Duodenal mucosa (tissue), 2 donors: Measurements from ENCODE around the gene CCDC33.

ENCODE experiments used
- H3K27ac ChIP-seq: one replicate; pipeline ENCODE4 v1.7.0; 2013; ENCODE audit warnings: low read depth, low read length
- H3K27me3 ChIP-seq, 2 donors: one replicate each; pipeline ENCODE4 v1.7.0; 2013; ENCODE audit warnings: low read length in 2 of 2, control low read depth in 1 of 2; ENCODE audit not compliant: insufficient read depth in 2 of 2, control insufficient read depth in 1 of 2
- H3K36me3 ChIP-seq, 2 donors: one replicate each; pipeline ENCODE4 v1.7.0; 2013; ENCODE audit warnings: low read length in 2 of 2, control low read depth in 1 of 2; ENCODE audit not compliant: insufficient read depth in 2 of 2, control insufficient read depth in 1 of 2
- H3K4me1 ChIP-seq, 2 donors: one replicate each; pipeline ENCODE4 v1.7.0; 2013; ENCODE audit warnings: low read length in 2 of 2, control low read depth in 1 of 2; ENCODE audit not compliant: insufficient read depth in 2 of 2, control insufficient read depth in 1 of 2
- H3K4me3 ChIP-seq, 2 donors: one replicate each; pipeline ENCODE4 v1.7.0; 2013; ENCODE audit warnings: low read length in 2 of 2, low read depth in 1 of 2
- H3K9ac ChIP-seq, 2 donors: one replicate each; pipeline ENCODE4 v1.7.0; 2013; ENCODE audit warnings: low read length in 2 of 2, low read depth in 1 of 2
- H3K9me3 ChIP-seq, 2 donors: one replicate each; pipeline ENCODE4 v1.7.0; 2013; ENCODE audit warnings: low read length in 2 of 2, control low read depth in 1 of 2; ENCODE audit not compliant: control insufficient read depth in 1 of 2

CCDC33 gene

DNA sequence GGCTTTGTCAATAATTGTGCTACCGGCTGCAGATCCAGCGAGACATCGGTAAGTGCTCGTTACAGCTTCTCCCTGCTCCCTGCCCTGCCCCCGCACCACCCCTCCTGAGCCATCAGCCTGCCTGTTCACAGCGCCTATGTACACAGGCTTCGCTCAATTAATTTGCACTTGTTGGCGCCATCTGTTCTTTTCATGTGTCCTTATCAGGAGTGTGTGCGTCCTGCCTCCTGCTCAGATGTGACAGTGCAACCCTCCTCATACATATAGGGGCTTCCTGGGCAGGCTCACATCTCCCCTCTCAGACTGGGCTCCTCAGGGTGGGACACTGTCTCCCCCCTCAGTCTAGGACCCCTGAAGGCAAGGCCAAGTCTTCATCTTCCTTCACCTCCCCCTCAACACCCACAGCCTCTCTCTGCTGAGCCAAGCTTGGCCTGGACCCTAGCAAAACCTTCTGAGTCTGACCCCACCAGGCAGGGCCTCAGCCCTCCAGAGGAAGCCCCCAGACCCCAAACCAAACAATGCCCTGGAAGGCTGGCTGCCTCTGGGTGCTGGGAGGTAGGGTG lies 76.4 kb downstream of the CCDC33 start:
- H3K27me3 ChIP-seq = peaks cover 0 to under 1% of the 10 kb centered on the region in 2 donors
- H3K27ac ChIP-seq = no peak overlapping the region
- H3K4me3 ChIP-seq = no peak overlapping the region
- H3K4me1 ChIP-seq = peaks cover 0 to 4% of the 10 kb centered on the region in 2 donors
- H3K9ac ChIP-seq = no peak overlapping the region
- no peaks in the 10 kb centered on the region for H3K9me3 ChIP-seq
- H3K36me3 ChIP-seq = no peaks in the 10 kb centered on the region

DNA sequence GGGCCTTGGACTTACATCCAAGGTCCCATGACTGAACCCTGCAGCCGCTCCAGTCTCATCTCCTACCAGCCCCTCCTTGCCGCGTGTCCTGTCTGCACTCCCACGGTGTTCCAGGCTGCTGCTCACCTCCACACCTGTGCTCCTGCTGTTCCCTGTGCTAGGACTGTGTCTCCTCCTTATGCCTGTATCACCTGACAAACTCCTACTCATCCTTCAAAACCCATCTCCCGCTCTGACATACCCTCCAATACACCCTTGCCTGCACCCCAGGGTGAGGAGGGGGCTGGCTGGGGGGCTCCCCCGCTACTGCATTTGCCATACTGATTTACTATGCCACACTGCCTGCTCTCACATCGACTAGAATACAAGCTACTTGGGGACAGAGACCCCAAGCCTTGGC lies 77.8 kb downstream of the CCDC33 start:
- no peak overlapping the region for H3K9ac ChIP-seq
- no peak overlapping the region for H3K4me3 ChIP-seq
- no peaks in the 10 kb centered on the region for H3K9me3 ChIP-seq
- no peaks in the 10 kb centered on the region for H3K27me3 ChIP-seq
- peaks cover 0 to 4% of the 10 kb centered on the region in 2 donors for H3K4me1 ChIP-seq
- H3K27ac ChIP-seq = no peak overlapping the region
- H3K36me3 ChIP-seq = no peaks in the 10 kb centered on the region

DNA sequence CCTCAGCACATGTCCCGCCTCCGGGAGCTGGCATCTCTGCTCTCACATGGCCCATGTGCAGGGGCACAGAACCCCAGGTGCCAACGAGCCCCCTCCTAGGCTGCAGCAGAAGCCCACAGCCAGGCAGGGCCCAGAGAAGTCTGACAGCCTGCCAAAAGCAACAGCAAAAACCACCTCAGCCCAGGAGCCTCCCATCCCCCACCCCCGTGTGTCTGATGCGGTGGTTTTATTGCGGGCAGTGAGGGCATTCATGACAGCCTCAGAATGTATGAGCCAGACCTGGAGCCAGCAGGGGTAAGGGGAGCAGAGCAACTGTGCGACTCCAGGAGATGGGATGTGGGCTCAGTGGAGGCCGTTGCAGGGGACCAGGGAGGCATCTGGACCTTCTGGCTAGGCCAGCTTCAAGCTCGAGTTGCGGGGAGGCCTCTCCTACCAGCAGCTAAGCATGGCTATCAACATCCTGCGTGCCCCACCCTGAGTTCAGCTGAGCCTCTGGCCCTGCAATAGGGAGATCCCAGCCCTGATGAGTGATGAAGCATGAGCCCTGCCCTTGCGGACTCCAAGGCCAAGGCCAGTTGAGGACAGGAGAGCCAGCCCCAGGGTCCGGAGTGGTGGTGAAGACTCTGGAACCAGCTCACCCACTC lies 78.8 kb downstream of the CCDC33 start:
- Histone ChIP-seq H3K4me3 (no peak overlapping the region), H3K36me3 (no peaks in the 10 kb centered on the region), H3K27me3 (no peaks in the 10 kb centered on the region), H3K9me3 (no peaks in the 10 kb centered on the region), H3K4me1 (peaks cover 0 to 4% of the 10 kb centered on the region in 2 donors), H3K27ac (no peak overlapping the region), H3K9ac (no peak overlapping the region)

- no peak overlapping the region for H3K9ac ChIP-seq
- H3K36me3 ChIP-seq = no peaks in the 10 kb centered on the region
- H3K4me1 ChIP-seq = peaks cover 0 to 4% of the 10 kb centered on the region in 2 donors
- no peaks in the 10 kb centered on the region for H3K9me3 ChIP-seq
- no peaks in the 10 kb centered on the region for H3K27me3 ChIP-seq
- no peak overlapping the region for H3K4me3 ChIP-seq
- H3K27ac ChIP-seq = no peak overlapping the region
Observed at GRCh38 chr15:74315626-74316025, 79.5 kb downstream of the CCDC33 start.

DNA sequence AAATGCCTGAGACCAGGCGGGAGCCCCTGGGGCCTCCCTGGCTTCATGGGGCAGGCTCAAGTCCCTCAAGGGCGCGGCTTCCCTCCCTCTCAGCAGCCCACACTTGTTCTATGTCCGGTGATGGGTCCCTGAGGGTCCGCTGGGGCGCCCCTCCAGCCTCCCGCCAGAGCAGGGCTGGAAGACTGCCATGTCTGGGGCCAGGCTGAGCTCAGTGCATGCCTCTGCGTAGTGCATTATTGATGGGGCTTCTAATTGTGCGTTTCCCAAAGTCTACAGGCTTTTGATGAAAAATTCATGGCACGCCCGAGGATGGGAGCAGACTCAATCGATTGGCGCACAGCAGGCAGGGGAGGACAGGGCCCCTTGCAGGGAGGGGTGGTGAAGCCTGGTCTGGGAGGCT lies 80.0 kb downstream of the CCDC33 start:
- Histone ChIP-seq H3K27ac (no peak overlapping the region), H3K36me3 (no peaks in the 10 kb centered on the region), H3K9me3 (no peaks in the 10 kb centered on the region), H3K27me3 (no peaks in the 10 kb centered on the region), H3K4me3 (no peak overlapping the region), H3K4me1 (peaks cover 0 to 4% of the 10 kb centered on the region in 2 donors), H3K9ac (no peak overlapping the region)

- Histone ChIP-seq H3K27ac (no peak overlapping the region), H3K9ac (no peak overlapping the region), H3K27me3 (no peaks in the 10 kb centered on the region), H3K36me3 (no peaks in the 10 kb centered on the region), H3K4me1 (peaks cover 0 to 4% of the 10 kb centered on the region in 2 donors), H3K4me3 (no peak overlapping the region), H3K9me3 (no peaks in the 10 kb centered on the region)
Observed at GRCh38 chr15:74317820-74318375, 81.8 kb downstream of the CCDC33 start.

- H3K9ac ChIP-seq = no peak overlapping the region
- H3K4me1 ChIP-seq = peaks cover 0 to 4% of the 10 kb centered on the region in 2 donors
- no peak overlapping the region for H3K4me3 ChIP-seq
- H3K27me3 ChIP-seq = no peaks in the 10 kb centered on the region
- no peak overlapping the region for H3K27ac ChIP-seq
- H3K36me3 ChIP-seq = no peaks in the 10 kb centered on the region
- no peaks in the 10 kb centered on the region for H3K9me3 ChIP-seq
Observed at GRCh38 chr15:74318376-74319137, 82.4 kb downstream of the CCDC33 start.

GRCh38 chr15:74319138-74319460 lies 83.0 kb downstream of the CCDC33 start:
- Histone ChIP-seq H3K27ac (no peak overlapping the region), H3K36me3 (no peaks in the 10 kb centered on the region), H3K4me1 (peaks cover 0 to 4% of the 10 kb centered on the region in 2 donors), H3K9ac (no peak overlapping the region), H3K9me3 (no peaks in the 10 kb centered on the region), H3K27me3 (no peaks in the 10 kb centered on the region), H3K4me3 (no peak overlapping the region)

- Histone ChIP-seq H3K27me3 (no peaks in the 10 kb centered on the region), H3K4me1 (peaks cover 0 to 4% of the 10 kb centered on the region in 2 donors), H3K9me3 (no peaks in the 10 kb centered on the region), H3K4me3 (no peak overlapping the region), H3K9ac (no peak overlapping the region), H3K27ac (no peak overlapping the region), H3K36me3 (no peaks in the 10 kb centered on the region)
Observed at GRCh38 chr15:74319596-74320351, 83.6 kb downstream of the CCDC33 start.
